GM12878 (cell line): ENCODE results near the gene SPATA32. TPM values are rescaled to one million over a fixed set of nuclear protein-coding genes. Genes with fewer than 3 reads are reported as not detected.

Experiments used
- ATAC-seq: fragments of 200-7000 bp; cut with Tn5 transposase; 3 replicates; pipeline ENCODE4 v1.9.1; 2020; ENCODE audit warnings: mild to moderate bottlenecking, moderate library complexity
- BruUV-seq: library from RNA; stranded (reverse); fragments of 400-500 nt; replicated peaks from 2 replicates; lab custom pipeline; 2021; lab: Mats Ljungman, UMichigan
- CTCF ChIA-PET: fragments of 300-600 bp; sonication (Branson Sonifier 250); formaldehyde crosslinking; extraction: SDS; loops from one replicate; lab custom pipeline; 2021; ENCODE audit warnings: inconsistent platforms; lab: Yijun Ruan, JAX
- POLR2A ChIA-PET: fragments of 350-600 bp; formaldehyde crosslinking; extraction: SDS; loops from one replicate; lab custom pipeline; 2021; ENCODE audit warnings: inconsistent platforms; lab: Charles Lee
- RAD21 ChIA-PET: fragments of 300-600 bp; sonication (Branson Sonifier 250); formaldehyde crosslinking; loops from one replicate; lab custom pipeline; 2023; ENCODE audit warnings: antibody characterized with exemption; ENCODE audit not compliant: unreplicated experiment; lab: Charles Lee
- SMC1A ChIA-PET: fragments of 300-600 bp; sonication (Branson Sonifier 250); formaldehyde crosslinking; loops from one replicate; lab custom pipeline; 2023; ENCODE audit not compliant: unreplicated experiment, uncharacterized antibody; lab: Charles Lee
- DNase-seq: peaks from one replicate; pipeline ENCODE4 v3.0.0-alpha.2; 2011; ENCODE audit warnings: low read depth, low spot score
- FAIRE-seq: peaks from 3 replicates; lab custom pipeline; 2011; peaks lifted over from hg19 to GRCh38; lab: Jason Lieb, UNC
- H2AFZ ChIP-seq: 2 replicates; pipeline ENCODE4 v1.6.0; 2011; ENCODE audit warnings: low read depth, low read length, control low read depth; ENCODE audit not compliant: control insufficient read depth
- H3K27ac ChIP-seq: 2 replicates; pipeline ENCODE4 v1.5.1; 2011; ENCODE audit warnings: control low read depth; ENCODE audit not compliant: control insufficient read depth, insufficient read depth
- H3K27me3 ChIP-seq, 2 experiments: replicated peaks in 1 of 2; 2 replicates each; pipeline versions ENCODE4 v1.6.0 to v1.6.1; 2011; ENCODE audit warnings: low read length in 1 of 2; ENCODE audit not compliant: control insufficient read depth in 2 of 2, insufficient read depth in 2 of 2
- H3K36me3 ChIP-seq, 2 experiments: 2 replicates each; pipeline ENCODE4 v1.5.1; 2011; ENCODE audit warnings: low read length in 1 of 2; ENCODE audit not compliant: control insufficient read depth in 2 of 2, insufficient read depth in 2 of 2
- H3K4me1 ChIP-seq: 2 replicates; pipeline ENCODE4 v1.6.1; 2011; ENCODE audit warnings: mild to moderate bottlenecking, low read length, moderate library complexity, mixed read lengths; ENCODE audit not compliant: control insufficient read depth, insufficient read depth
- H3K4me2 ChIP-seq: 2 replicates; pipeline ENCODE4 v1.6.0; 2011; ENCODE audit warnings: control low read depth; ENCODE audit not compliant: control insufficient read depth, insufficient read depth
- H3K4me3 ChIP-seq: fragments of 200-600 bp; sonication (generic); 2 replicates; pipeline ENCODE4 v1.5.1; 2016
- H3K79me2 ChIP-seq: 2 replicates; pipeline ENCODE4 v1.6.0; 2011; ENCODE audit warnings: low read length; ENCODE audit not compliant: control insufficient read depth, insufficient read depth
- H3K9ac ChIP-seq: 2 replicates; pipeline ENCODE4 v1.8.0; 2011; ENCODE audit warnings: low read length, control low read depth, mixed read lengths; ENCODE audit not compliant: control insufficient read depth, insufficient read depth
- H3K9me3 ChIP-seq: replicated peaks from 3 replicates; pipeline ENCODE4 v1.5.1; 2011; ENCODE audit warnings: mild to moderate bottlenecking, low read length; ENCODE audit not compliant: control insufficient read depth, insufficient read depth
- H4K20me1 ChIP-seq: 2 replicates; pipeline ENCODE4 v1.6.0; 2011; ENCODE audit not compliant: control insufficient read depth, insufficient read depth
- BACH1 ChIP-seq: fragments of 450-650 bp; IDR thresholded peaks from 2 replicates; pipeline ENCODE4 v1.6.1; 2017; ENCODE audit warnings: mild to moderate bottlenecking, borderline replicate concordance
- CHD2 ChIP-seq: IDR thresholded peaks from 2 replicates; pipeline ENCODE4 v1.6.1; 2011; ENCODE audit warnings: low read depth, low read length, improper control_type of control experiment, borderline replicate concordance
- CUX1 ChIP-seq: IDR thresholded peaks from 2 replicates; pipeline ENCODE4 v1.6.1; 2012; ENCODE audit warnings: improper control_type of control experiment, low read depth, low read length; ENCODE audit not compliant: insufficient replicate concordance
- NFXL1 ChIP-seq: fragments of 450-650 bp; IDR thresholded peaks from 2 replicates; pipeline ENCODE4 v1.6.1; 2017; ENCODE audit warnings: antibody characterized with exemption, mild to moderate bottlenecking, borderline replicate concordance
- NFYA ChIP-seq: IDR thresholded peaks from 2 replicates; pipeline ENCODE4 v1.6.1; 2011; ENCODE audit warnings: low read depth, mild to moderate bottlenecking, low read length, improper control_type of control experiment, borderline replicate concordance
- STAT1 ChIP-seq: fragments of 450-650 bp; conservative IDR thresholded peaks from 2 replicates; pipeline ENCODE4 v1.6.1; 2014; ENCODE audit warnings: antibody characterized with exemption, mild to moderate bottlenecking
- TCF7 ChIP-seq: IDR thresholded peaks from 2 replicates; pipeline ENCODE4 v1.6.1; 2014; ENCODE audit warnings: antibody characterized with exemption, borderline replicate concordance
- WRNIP1 ChIP-seq: IDR thresholded peaks from 2 replicates; pipeline ENCODE4 v1.6.1; 2011; ENCODE audit warnings: low read depth, low read length, improper control_type of control experiment, borderline replicate concordance
- YY1 ChIP-seq: IDR thresholded peaks from 2 replicates; pipeline ENCODE4 v1.6.1; 2011; ENCODE audit warnings: low read depth, mild to moderate bottlenecking, low read length
- ZBED1 ChIP-seq: IDR thresholded peaks from 2 replicates; pipeline ENCODE4 v1.6.1; 2016; ENCODE audit warnings: borderline replicate concordance
- ZBTB11 ChIP-seq: fragments of 450-650 bp; formaldehyde crosslinking; IDR thresholded peaks from 2 replicates; pipeline ENCODE4 v1.5.0; 2022; ENCODE audit warnings: mild to moderate bottlenecking, missing genetic modification characterization
- WGBS: methylation state at CpG from one replicate; pipeline ENCODE4 v1.1.6; 2016; ENCODE audit warnings: low lambda C conversion rate; ENCODE audit not compliant: insufficient replicate concordance, insufficient coverage; ENCODE audit errors: missing lambda C conversion rate; 5-methylcytosine and 5-hydroxymethylcytosine counted together
- in situ Hi-C: fragments of 300-500 bp; cut with MboI; formaldehyde crosslinking; loops from 9 replicates; pipeline ENCODE4 v1.14.3; 2018; ENCODE audit warnings: mixed read lengths
- intact Hi-C: fragments of 100-400 bp; cut with micrococcal nuclease; formaldehyde crosslinking; loops from one replicate; pipeline ENCODE4 v1.14.2; 2022; ENCODE audit not compliant: unreplicated experiment
- polyA plus RNA-seq, 11 experiments: library from polyadenylated mRNA; depleted of rRNA in 4 of 11; unstranded in 6 of 11; stranded (reverse) in 5 of 11; fragments of >200 nt; fragmentation: Nextera tagmentation in 4 of 11; fragmentation: Illumina TruSeq in 1 of 11; extraction: Ambion mirVana in 4 of 11; extraction: Trizol in 1 of 11; gene quantifications; 1 replicate in 1 of 11; 2 replicates in 10 of 11; pipeline versions ENCODE4 v1.2.1 to v1.2.3, GENCODE V29; 2011 to 2016; ENCODE audit warnings: inconsistent platforms in 2 of 11, missing spikeins in 2 of 11, low read depth in 1 of 11
- total RNA-seq, 4 experiments: library from RNA; depleted of rRNA in 3 of 4; stranded (reverse); fragments of >200 nt in 3 of 4; fragmentation: Illumina TruSeq in 1 of 4; extraction: Trizol in 1 of 4; gene quantifications; 2 replicates each; pipeline versions ENCODE4 v1.2.1 to v1.2.3, GENCODE V29; 2013 to 2021

The SPATA32 gene
- total and polyA plus RNA-seq, 10 of the 15 experiments (the other 5 are each of a cell fraction or from before 2014, with no cell fraction given): 0.03 to 0.35 (median 0.11) TPM; not detected in 3

GRCh38 chr17:45265821-45266220 lies 3.9 kb upstream of the SPATA32 start (continued):
- TF ChIP-seq CUX1 (no peak), YY1 (no peak), CHD2 (no peak), ZBED1 (no peak), NFYA (no peak)

- POLR2A ChIA-PET: no interaction called here
- no peak for ATAC-seq
- BruUV-seq: no TSS peak
- Histone ChIP-seq H2AFZ (no peak overlapping the region), H3K36me3 (peaks cover 34 to 42% of the 10 kb centered on the region in 2 experiments), H3K27ac (no peak overlapping the region), H3K4me3 (no peak overlapping the region), H3K9ac (no peak overlapping the region), H3K4me1 (peaks cover 18% of the 10 kb centered on the region), H3K4me2 (no peak overlapping the region), H4K20me1 (0 out of 2 replicates have a peak, but pooled peaks cover 2% of the 10 kb centered on the region), H3K9me3 (no peaks in the 10 kb centered on the region), H3K27me3 (no peaks in the 10 kb centered on the region), H3K79me2 (no peaks in the 10 kb centered on the region)
- RAD21 ChIA-PET: no interaction called here
- SMC1A ChIA-PET: no interaction called here
- no peak for DNase-seq
- intact Hi-C loops: no loop called here
- CTCF ChIA-PET: interaction anchor here (2.1 kb wide), 1 partner anchor 12 kb away, joined by 7 read pairs; no protein-coding TSS in a partner anchor
- 82% methylated on average over 8 of the region's 8 CpGs for WGBS
- in situ Hi-C loops: loop anchor here (25.0 kb wide), 1 partner anchor 347 kb away; no protein-coding TSS in a partner anchor
- FAIRE-seq: no peak
- TF ChIP-seq CHD2 (no peak), BACH1 (no peak), TCF7 (no peak), STAT1 (no peak), ZBTB11 (CRISPR knock-in tag) (no peak), NFXL1 (no peak), WRNIP1 (no peak)
Observed at GRCh38 chr17:45264988-45265387, 3.1 kb upstream of the SPATA32 start.
